ENCODE results near the gene SMTNL1. TPM values are rescaled to one million over a fixed set of nuclear protein-coding genes. Genes with fewer than 3 reads are reported as not detected.
A peak's percentile ranks its signal among the peaks of the same experiment; 100 is the strongest.

Gene SMTNL1
- total RNA-seq, 2 experiments from 2014 or later = not detected

DNA sequence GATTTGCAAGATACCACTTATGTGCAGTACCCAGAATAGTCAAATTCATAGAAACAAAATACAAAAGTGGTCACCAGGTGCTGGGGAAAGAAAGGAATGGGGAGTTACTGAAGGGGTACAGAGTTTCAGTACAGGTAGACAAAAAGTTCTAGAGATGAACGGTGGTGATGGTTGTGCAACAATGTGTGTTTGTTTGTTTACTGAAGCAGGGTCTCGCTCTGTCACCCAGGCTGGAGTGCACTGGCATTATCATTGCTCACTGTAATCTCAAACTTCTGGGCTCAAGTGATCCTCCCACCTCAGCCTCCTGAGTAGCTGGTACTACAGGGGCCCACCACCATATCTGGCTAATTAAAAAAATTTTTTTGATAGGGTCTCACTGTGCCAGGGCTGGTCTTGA, 18.0 kb downstream of the SMTNL1 start:
- Mint-ChIP-seq H3K36me3 (ENCODE audit: low read depth) (peaks cover 87% of the 10 kb centered on the region), H3K4me3 (no peak overlapping the region), H3K9me3 (no peaks in the 10 kb centered on the region), H3K4me1 (peaks cover 7% of the 10 kb centered on the region), H3K27me3 (no peaks in the 10 kb centered on the region), H3K27ac (no peak overlapping the region)
- CTCF ChIA-PET = interaction anchor here (1.2 to 2.0 kb wide), 3 partner anchors 62 to 89 kb away, joined by 4 to 9 read pairs (median 5); no protein-coding TSS in a partner anchor
- no peak for DNase-seq
- POLR2A ChIA-PET = no interaction called here

DNA sequence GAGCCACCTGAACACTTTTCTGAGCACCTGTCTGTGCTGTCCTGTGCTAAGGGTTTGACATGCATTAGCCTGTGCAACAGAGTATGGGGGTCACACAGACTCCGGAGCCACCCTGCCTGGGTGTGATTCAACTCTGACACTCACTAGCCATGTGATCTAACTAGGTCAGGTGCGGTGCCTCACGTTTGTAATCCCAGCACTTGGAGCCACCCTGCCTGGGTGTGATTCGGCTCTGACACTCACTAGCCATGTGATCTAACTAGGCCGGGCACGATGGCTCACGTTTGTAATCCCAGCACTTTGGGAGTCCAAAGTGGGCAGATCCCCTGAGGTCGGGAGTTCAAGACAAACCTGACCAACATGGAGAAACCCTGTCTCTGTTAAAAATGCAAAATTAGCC, 18.6 kb downstream of the SMTNL1 start:
- ChIA-PET POLR2A (no interaction called here), CTCF (interaction anchor here (1.2 kb wide), 1 partner anchor 89 kb away, joined by 4 read pairs; no protein-coding TSS in a partner anchor)
- Mint-ChIP-seq H3K27ac (no peak overlapping the region), H3K36me3 (ENCODE audit: low read depth) (peaks cover 84% of the 10 kb centered on the region), H3K4me1 (peaks cover 9% of the 10 kb centered on the region), H3K27me3 (no peaks in the 10 kb centered on the region), H3K9me3 (no peaks in the 10 kb centered on the region), H3K4me3 (no peak overlapping the region)
- DNase-seq = no peak

DNA sequence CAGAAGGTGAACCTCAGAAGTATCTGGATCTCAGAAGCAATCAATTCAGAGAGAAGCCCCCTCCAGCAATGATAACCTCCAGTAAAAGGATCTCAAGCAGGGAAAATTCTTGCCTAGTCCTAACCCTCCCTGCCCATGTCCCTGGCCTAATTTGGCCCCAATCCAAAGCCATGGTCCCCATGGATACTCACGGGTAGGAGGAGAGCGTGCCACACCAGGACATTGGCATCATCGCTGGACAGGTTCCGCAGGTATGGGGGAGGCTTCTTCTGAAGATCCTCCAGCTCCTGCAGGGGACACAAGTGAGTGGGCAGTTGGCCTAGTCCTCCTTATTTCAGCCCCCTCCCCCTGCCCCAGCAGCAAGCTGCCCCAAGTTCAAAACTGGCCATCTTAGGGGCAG, 22.8 kb downstream of the SMTNL1 start:
- POLR2A ChIA-PET = interaction anchor here (1.1 kb wide), 1 partner anchor 117 kb away, joined by 3 read pairs; no protein-coding TSS in a partner anchor
- Mint-ChIP-seq H3K9me3 (no peaks in the 10 kb centered on the region), H3K4me3 (no peak overlapping the region), H3K27ac (no peak overlapping the region), H3K4me1 (peaks cover 41% of the 10 kb centered on the region), H3K27me3 (no peaks in the 10 kb centered on the region), H3K36me3 (ENCODE audit: low read depth) (peaks cover 77% of the 10 kb centered on the region)
- no peak for DNase-seq
- CTCF ChIA-PET = interaction anchor here (1.2 to 1.7 kb wide), 2 partner anchors 8 to 67 kb away, joined by 4 to 6 read pairs; partner anchors contain the start of gene UBE2L6

DNA sequence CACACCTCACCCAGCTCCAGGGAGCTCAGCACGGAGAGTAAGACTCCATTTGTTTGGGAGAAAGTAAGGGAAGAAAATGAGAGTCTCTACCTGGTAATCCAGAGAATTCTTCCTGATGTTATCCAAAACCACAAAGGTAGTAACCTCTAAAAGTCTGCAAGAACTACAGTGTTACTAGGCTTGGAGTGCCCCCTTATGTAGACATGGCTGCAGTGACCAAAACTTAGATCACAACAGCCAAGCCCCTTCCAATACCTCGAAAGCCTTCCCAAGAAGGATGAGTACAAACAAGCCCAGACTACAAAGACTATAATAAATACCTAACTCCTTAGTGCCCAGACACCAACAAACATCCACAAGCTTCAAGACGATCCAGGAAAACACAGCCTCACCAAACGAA, 25.2 kb downstream of the SMTNL1 start:
- POLR2A ChIA-PET = no interaction called here
- Mint-ChIP-seq H3K36me3 (ENCODE audit: low read depth) (peaks cover 70% of the 10 kb centered on the region), H3K27ac (peak overlapping the region; percentile 50), H3K4me3 (no peak overlapping the region), H3K9me3 (no peaks in the 10 kb centered on the region), H3K27me3 (no peaks in the 10 kb centered on the region), H3K4me1 (peaks cover 41% of the 10 kb centered on the region)
- CTCF ChIA-PET = no interaction called here
- DNase-seq = no peak

DNA sequence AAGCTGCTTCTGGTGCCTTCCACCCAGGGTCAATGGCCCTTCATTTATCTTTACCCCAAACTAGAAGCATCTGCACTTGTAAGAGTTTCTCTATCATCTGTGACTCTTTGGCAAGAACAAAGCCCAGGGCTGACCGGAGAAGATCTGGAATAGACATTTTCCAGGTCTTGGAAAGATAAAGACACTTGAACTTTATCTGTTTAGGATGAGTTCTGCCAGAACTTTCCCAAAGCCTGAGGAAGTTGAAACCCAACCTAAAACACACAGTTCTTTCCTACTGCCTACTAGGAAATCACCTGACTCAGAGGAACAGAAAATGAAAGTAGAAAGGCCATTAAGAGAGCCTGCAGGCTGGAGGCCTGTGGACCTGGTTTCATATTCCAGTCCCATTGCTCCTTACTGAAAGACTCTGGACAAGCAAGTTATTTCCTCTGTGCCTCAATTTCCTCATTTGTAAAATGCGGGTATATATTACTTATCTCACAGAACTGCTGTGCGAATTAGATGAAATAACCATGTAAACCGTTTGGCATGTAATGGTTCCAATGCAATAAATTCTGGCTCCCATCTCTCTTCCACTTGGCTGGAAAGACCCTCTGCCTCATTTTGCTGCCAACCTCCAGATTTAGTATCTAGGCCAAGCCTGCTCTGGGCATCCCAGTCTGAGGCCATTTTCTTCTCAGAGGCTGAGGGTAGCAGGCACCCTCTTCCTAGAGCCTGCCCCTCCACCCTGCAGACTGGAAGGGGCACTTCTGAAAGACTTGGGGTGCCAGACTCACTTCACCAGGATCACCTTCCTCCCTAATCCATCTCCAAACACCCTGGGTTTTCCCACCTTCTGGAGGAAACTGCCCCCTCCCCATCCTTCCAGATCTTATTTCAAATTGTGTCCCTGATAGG, 28.9 kb downstream of the SMTNL1 start:
- H3K4me1 Mint-ChIP-seq = peaks cover 43% of the 10 kb centered on the region

DNA sequence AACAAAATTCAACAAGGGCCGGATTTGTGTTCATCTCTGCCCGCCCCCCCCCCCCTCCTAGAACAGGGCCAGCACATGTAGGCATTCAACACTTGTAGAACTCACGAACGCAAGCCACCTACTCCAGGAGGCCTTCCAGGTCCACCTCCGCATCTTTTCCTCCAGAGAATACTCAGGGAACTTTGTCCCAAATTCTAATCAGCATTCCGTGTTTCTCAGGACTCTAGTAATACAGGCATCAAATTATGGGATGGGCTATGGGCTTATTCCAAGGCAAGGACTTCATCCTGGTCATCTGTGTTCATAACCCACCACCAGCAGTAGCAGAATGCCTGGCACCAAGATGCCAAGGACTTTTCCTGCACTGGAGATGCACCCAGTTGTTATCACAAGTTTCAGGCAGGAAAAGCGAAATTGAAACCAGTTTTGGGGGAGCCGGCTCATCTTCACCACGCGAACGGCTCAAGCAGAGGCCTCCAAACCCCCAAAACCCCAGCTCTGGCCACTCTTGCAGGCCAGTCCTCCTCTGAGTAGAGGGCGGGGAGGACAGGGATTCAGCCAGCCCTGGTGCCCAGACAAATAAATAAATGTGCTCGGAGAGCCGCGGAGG, 29.6 kb downstream of the SMTNL1 start:
- Mint-ChIP-seq H3K4me3 (peak overlapping the region; percentile 99), H3K4me1 (peaks cover 36% of the 10 kb centered on the region), H3K36me3 (ENCODE audit: low read depth) (peaks cover 40% of the 10 kb centered on the region), H3K27ac (peak overlapping the region; percentile 87), H3K27me3 (no peaks in the 10 kb centered on the region), H3K9me3 (no peaks in the 10 kb centered on the region)
- POLR2A ChIA-PET = interaction anchor here (1.2 to 2.2 kb wide), 9 partner anchors 36 to 1011 kb away, joined by 3 to 15 read pairs (median 5); partner anchors contain the start of genes CLP1, SLC43A1, TIMM10 and YPEL4
- DNase-seq = peak; percentile 54
- CTCF ChIA-PET = interaction anchor here (0.7 to 7.4 kb wide), 11 partner anchors 12 to 234 kb away, joined by 3 to 206 read pairs (median 5); no protein-coding TSS in a partner anchor

More for the DNA sequence above, 28.9 kb downstream of the SMTNL1 start:
- ChIA-PET CTCF (interaction anchor here (1.2 to 7.4 kb wide), 7 partner anchors 38 to 234 kb away, joined by 3 to 206 read pairs (median 8); no protein-coding TSS in a partner anchor), POLR2A (interaction anchor here (0.7 to 2.2 kb wide), 3 partner anchors 19 to 79 kb away, joined by 3 to 15 read pairs (median 5); partner anchors contain the start of gene SLC43A1)
- H3K9me3 Mint-ChIP-seq = no peaks in the 10 kb centered on the region
- H3K27ac Mint-ChIP-seq = peak overlapping the region; percentile 87
- no peaks in the 10 kb centered on the region for H3K27me3 Mint-ChIP-seq
- peak; percentile 44 for DNase-seq
- peak overlapping the region; percentile 99 for H3K4me3 Mint-ChIP-seq
- H3K36me3 Mint-ChIP-seq (ENCODE audit: low read depth) = peaks cover 46% of the 10 kb centered on the region

DNA sequence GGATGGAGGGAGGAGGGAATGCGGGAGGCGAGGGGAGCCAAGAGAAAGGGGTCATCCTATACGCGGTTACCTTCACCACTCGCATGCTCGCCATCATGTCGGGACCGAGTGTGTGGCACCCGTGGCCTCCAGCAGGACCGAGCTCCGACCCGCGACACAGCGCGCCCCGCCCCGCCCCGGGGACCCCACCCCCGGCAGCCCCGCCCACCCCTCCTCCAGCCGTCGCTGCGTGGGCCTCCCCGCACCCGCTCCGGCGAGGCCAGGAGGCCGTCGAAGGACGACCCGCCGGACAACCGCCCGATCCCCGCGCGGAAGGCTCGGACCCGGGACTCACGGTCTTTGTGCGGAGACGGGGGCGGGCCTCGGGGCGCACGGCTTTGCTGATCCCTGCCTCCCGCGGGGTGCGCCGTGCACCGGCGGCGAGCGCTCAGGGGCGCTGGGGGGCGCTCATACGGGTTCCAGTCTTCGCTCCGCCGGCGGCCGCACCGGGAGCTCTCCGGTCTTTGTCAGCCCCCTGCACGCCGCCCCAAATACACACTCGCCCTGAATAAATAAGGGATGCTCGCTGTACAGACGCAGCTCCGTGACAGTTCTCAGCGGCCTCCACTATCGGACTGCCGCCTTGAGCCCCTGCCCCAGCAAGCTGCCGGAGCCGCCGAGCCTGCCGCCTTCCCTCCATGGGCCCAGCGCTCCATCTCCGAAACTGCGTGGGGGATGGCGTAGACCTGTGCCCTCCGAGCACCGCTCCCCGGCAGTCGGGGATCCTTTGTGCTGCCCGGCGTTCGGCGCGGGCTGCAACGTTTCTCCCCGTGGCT, 30.3 kb downstream of the SMTNL1 start, which contains the start of gene UBE2L6:
Gene UBE2L6 (minus strand): TSS at position 158 of the 815 bp plus-strand sequence. CDS start 61 bp downstream, at position 97.
- ChIA-PET CTCF (interaction anchor here (0.7 to 7.4 kb wide), 25 partner anchors 8 to 233 kb away, joined by 3 to 206 read pairs (median 4); partner anchors contain the start of genes MED19, SELENOH and YPEL4), POLR2A (interaction anchor here (1.0 to 2.2 kb wide), 14 partner anchors 21 to 1011 kb away, joined by 3 to 15 read pairs (median 5); partner anchors contain the start of genes CLP1, SELENOH, SLC43A1 and TIMM10)
- Mint-ChIP-seq H3K9me3 (no peaks in the 10 kb centered on the region), H3K27me3 (no peaks in the 10 kb centered on the region), H3K4me3 (peak within 1 kb of the TSS; percentile 99), H3K36me3 (ENCODE audit: low read depth) (peaks cover 36% of the 10 kb centered on the region), H3K27ac (peak within 1 kb of the TSS; percentile 98), H3K4me1 (peaks cover 30% of the 10 kb centered on the region)
- peak; percentile 68 for DNase-seq

DNA sequence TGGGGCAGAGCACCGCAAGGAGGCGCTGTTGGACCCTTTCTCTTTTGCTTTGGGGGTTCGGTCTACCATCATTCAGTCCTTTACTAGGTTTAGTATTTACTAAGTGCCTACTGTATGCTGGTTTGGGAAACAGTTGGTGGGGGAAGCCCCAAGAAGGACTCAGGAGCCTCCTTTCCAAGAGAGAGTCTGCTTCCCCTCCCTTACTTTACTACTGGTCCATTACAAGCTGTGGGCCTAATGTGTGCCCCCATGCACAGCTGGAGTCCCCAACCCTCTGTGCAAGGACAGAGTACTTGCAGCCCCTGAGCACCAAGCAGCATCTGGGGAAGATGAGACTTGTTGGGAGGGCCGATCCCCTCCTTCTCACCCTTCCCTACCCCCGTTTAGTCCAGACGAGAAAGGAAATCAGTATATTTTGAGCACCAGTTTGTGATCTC, 31.0 kb downstream of the SMTNL1 start:
- Mint-ChIP-seq H3K36me3 (ENCODE audit: low read depth) (peaks cover 34% of the 10 kb centered on the region), H3K4me3 (peak overlapping the region; percentile 99), H3K27me3 (no peaks in the 10 kb centered on the region), H3K4me1 (peaks cover 27% of the 10 kb centered on the region), H3K27ac (peak overlapping the region; percentile 98), H3K9me3 (no peaks in the 10 kb centered on the region)
- peak; percentile 89 for DNase-seq
- POLR2A ChIA-PET = interaction anchor here (1.0 to 2.2 kb wide), 14 partner anchors 21 to 1010 kb away, joined by 3 to 15 read pairs (median 5); partner anchors contain the start of genes CLP1, SELENOH, SLC43A1 and TIMM10
- CTCF ChIA-PET = interaction anchor here (0.8 to 7.4 kb wide), 22 partner anchors 9 to 232 kb away, joined by 3 to 206 read pairs (median 4); partner anchors contain the start of genes MED19, SELENOH and YPEL4

DNA sequence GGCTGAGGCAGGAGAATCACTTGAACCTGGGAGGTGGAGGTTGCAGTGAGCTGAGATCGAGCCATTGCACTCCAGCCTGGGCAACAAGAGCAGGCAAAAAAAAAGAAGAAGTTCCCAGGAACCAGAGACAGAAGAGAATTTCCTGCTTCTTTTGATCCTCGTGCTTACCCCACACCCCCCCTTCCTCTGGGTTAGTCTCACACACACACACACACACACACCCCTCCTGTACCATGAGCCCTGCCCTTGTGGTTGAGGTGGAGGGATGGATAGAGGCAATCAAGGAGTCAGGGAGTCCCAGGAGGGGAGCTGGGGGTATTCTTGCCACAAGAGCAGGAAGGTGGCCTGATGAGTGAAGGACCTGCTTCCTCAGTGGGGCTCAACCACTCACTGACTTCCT, 34.2 kb downstream of the SMTNL1 start:
- H3K27ac Mint-ChIP-seq = no peak overlapping the region
- H3K27me3 Mint-ChIP-seq = peaks cover 10% of the 10 kb centered on the region
- no peak for DNase-seq
- H3K4me1 Mint-ChIP-seq = peaks cover 8% of the 10 kb centered on the region
- no peaks in the 10 kb centered on the region for H3K9me3 Mint-ChIP-seq
- no peak overlapping the region for H3K4me3 Mint-ChIP-seq
- CTCF ChIA-PET = interaction anchor here (1.2 to 7.4 kb wide), 3 partner anchors 10 to 78 kb away, joined by 3 to 206 read pairs (median 4); no protein-coding TSS in a partner anchor
- POLR2A ChIA-PET = no interaction called here
- peaks cover 11% of the 10 kb centered on the region for H3K36me3 Mint-ChIP-seq (ENCODE audit: low read depth)

DNA sequence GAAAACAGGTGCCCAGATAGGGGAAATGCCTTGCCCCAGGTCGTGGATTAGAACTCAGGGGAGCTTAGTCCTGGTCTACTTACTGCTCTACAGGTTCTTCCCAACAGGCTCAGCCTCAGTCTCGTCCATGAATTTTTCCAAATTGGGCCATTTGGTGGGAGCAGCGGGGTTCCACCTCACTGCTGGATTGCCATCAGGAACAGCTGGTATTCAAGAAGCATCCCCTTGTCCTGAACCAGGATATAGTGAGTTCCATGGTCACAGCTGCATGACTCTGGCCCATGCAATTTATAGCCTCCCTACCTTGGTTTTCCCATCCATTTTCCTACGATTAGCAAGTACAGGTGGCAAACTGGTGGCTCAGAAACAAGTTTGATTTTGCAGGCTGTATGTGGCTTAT, 36.7 kb downstream of the SMTNL1 start:
- Mint-ChIP-seq H3K9me3 (no peaks in the 10 kb centered on the region), H3K27ac (no peak overlapping the region), H3K27me3 (peaks cover 15% of the 10 kb centered on the region), H3K4me1 (peaks cover under 1% of the 10 kb centered on the region), H3K4me3 (no peak overlapping the region), H3K36me3 (ENCODE audit: low read depth) (no peaks in the 10 kb centered on the region)
- ChIA-PET POLR2A (interaction anchor here (1.4 kb wide), 1 partner anchor 67 kb away, joined by 4 read pairs; no protein-coding TSS in a partner anchor), CTCF (interaction anchor here (7.4 kb wide), 1 partner anchor 67 kb away, joined by 206 read pairs; no protein-coding TSS in a partner anchor)
- no peak for DNase-seq

DNA sequence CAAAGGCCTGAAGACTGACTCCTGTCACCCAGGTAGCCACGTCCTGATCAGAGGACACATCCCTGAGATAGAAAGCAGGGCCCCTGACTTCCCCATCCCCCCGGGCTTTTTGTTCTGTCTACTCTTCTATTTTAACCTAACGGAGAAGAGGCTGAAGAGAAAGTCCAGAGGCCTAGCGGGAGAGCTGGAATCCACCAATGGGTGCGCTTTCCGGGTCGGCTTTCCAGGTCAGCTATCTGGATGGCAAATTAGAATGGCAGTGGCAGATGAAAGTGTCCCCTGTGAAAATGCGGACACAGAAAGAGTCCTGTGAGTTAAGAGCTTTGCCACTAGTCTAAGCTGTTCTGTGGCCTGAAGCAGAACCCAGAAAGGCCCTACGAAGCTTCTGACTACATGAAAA, 46.9 kb downstream of the SMTNL1 start:
- Mint-ChIP-seq H3K4me3 (no peak overlapping the region), H3K27me3 (peaks cover 2% of the 10 kb centered on the region), H3K27ac (no peak overlapping the region), H3K9me3 (no peaks in the 10 kb centered on the region), H3K4me1 (no peaks in the 10 kb centered on the region), H3K36me3 (ENCODE audit: low read depth) (no peaks in the 10 kb centered on the region)
- no peak for DNase-seq
- POLR2A ChIA-PET = no interaction called here
- CTCF ChIA-PET = interaction anchor here (1.5 kb wide), 2 partner anchors 12 to 60 kb away, joined by 4 to 5 read pairs; no protein-coding TSS in a partner anchor
